A549 (cell line): ENCODE results near the gene SPARC. TPM values are rescaled to one million over a fixed set of nuclear protein-coding genes. Genes with fewer than 3 reads are reported as not detected.
A peak's percentile ranks its signal among the peaks of the same experiment; 100 is the strongest.
"Not testable (repeated sequence)": the region's sequence is repeated elsewhere in the genome, so short reads cannot be mapped to it uniquely, and the experiment has no call there.

Experiments
- ATAC-seq, 2 experiments: fragments of 200-7000 bp in 1 of 2; fragments of >200 bp in 1 of 2; cut with Nextera tagmentation in 1 of 2; cut with Tn5 transposase in 1 of 2; 3 replicates each; pipeline versions ENCODE4 v1.8.0 to v1.9.1; 2018 to 2020; ENCODE audit warnings: mild to moderate bottlenecking in 1 of 2, moderate library complexity in 1 of 2
- CTCF ChIA-PET: fragments of 300-600 bp; sonication (Branson Sonifier 250); formaldehyde crosslinking; extraction: SDS; loops from one replicate; lab custom pipeline; 2021; ENCODE audit warnings: antibody characterized with exemption, inconsistent platforms; lab: Yijun Ruan, JAX
- POLR2A ChIA-PET: fragments of 350-600 bp; formaldehyde crosslinking; extraction: SDS; loops from one replicate; lab custom pipeline; 2021; ENCODE audit warnings: antibody characterized with exemption, inconsistent platforms; lab: Yijun Ruan, JAX
- DNase-seq, 2 experiments: peaks; one replicate each; pipeline versions ENCODE4 v3.0.0 to v3.0.0-alpha.2; 2011 to 2016; ENCODE audit warnings: low read depth in 1 of 2, low spot score in 1 of 2
- FAIRE-seq: peaks from 2 replicates; lab custom pipeline; 2011; peaks lifted over from hg19 to GRCh38; lab: Jason Lieb, UNC
- H3K27ac ChIP-seq, 2 experiments: fragments of >200 bp; sonication (Bioruptor Twin); formaldehyde crosslinking; 3 replicates each; pipeline ENCODE4 v1.5.1; 2016 to 2017
- H3K4me1 ChIP-seq: fragments of >200 bp; sonication (Bioruptor Twin); formaldehyde crosslinking; 3 replicates; pipeline ENCODE4 v1.6.1; 2016
- H3K4me2 ChIP-seq: fragments of >200 bp; sonication (Bioruptor Twin); formaldehyde crosslinking; 3 replicates; pipeline ENCODE4 v1.6.1; 2016
- H3K4me3 ChIP-seq: fragments of >200 bp; sonication (Bioruptor Twin); formaldehyde crosslinking; 3 replicates; pipeline ENCODE4 v1.5.1; 2016
- H3K9me3 ChIP-seq: fragments of >200 bp; sonication (Bioruptor Twin); formaldehyde crosslinking; 3 replicates; pipeline ENCODE4 v1.6.1; 2016
- CEBPB ChIP-seq, 2 experiments: fragments of >200 bp in 1 of 2; sonication (Bioruptor Twin) in 1 of 2; formaldehyde crosslinking in 1 of 2; IDR thresholded peaks; 2 replicates each; pipeline ENCODE4 v1.6.1; 2012 to 2016
- E2F6 ChIP-seq: IDR thresholded peaks from 2 replicates; pipeline ENCODE4 v1.6.1; 2012; ENCODE audit warnings: low read depth, borderline replicate concordance
- EHMT2 ChIP-seq: fragments of 200-600 bp; sonication (generic); IDR thresholded peaks from 2 replicates; pipeline ENCODE4 v1.6.1; 2016; ENCODE audit warnings: antibody characterized with exemption, low read depth, mild to moderate bottlenecking, moderate library complexity
- HES2 ChIP-seq: fragments of >200 bp; sonication (Bioruptor Twin); formaldehyde crosslinking; IDR thresholded peaks from 2 replicates; pipeline ENCODE4 v1.6.1; 2016
- HOXB5 ChIP-seq: fragments of 250-450 bp; sonication (Bioruptor Pico); IDR thresholded peaks from 2 replicates; pipeline ENCODE4 v1.5.0; 2020; ENCODE audit warnings: mild to moderate bottlenecking, moderate library complexity
- KDM1A ChIP-seq: fragments of 200-600 bp; sonication (generic); IDR thresholded peaks from 2 replicates; pipeline ENCODE4 v1.6.1; 2016; ENCODE audit warnings: low read depth, mild to moderate bottlenecking
- MAFK ChIP-seq: fragments of 450-650 bp; IDR thresholded peaks from 2 replicates; pipeline ENCODE4 v1.6.1; 2014; ENCODE audit not compliant: partially characterized antibody
- MAX ChIP-seq: IDR thresholded peaks from 2 replicates; pipeline ENCODE4 v1.6.1; 2012
- NPAS2 ChIP-seq: fragments of 250-450 bp; sonication (Bioruptor Pico); IDR thresholded peaks from 2 replicates; pipeline ENCODE4 v1.8.0; 2022; ENCODE audit warnings: mild to moderate bottlenecking, moderate library complexity, borderline replicate concordance
- POLR2AphosphoS2 ChIP-seq: conservative IDR thresholded peaks from 2 replicates; pipeline ENCODE4 v1.6.1; 2012; ENCODE audit warnings: low read length, improper control_type of control experiment, inconsistent platforms
- RAD21 ChIP-seq, 2 experiments: fragments of >200 bp in 1 of 2; sonication (Bioruptor Twin) in 1 of 2; formaldehyde crosslinking in 1 of 2; IDR thresholded peaks in 1 of 2; conservative IDR thresholded peaks in 1 of 2; 2 replicates in 1 of 2; 3 replicates in 1 of 2; pipeline ENCODE4 v1.6.1; 2012 to 2018; ENCODE audit warnings: inconsistent platforms in 1 of 2
- RNF2 ChIP-seq: fragments of 200-600 bp; sonication (generic); IDR thresholded peaks from 2 replicates; pipeline ENCODE4 v1.6.1; 2016; ENCODE audit warnings: low read depth, mild to moderate bottlenecking, antibody characterized with exemption, moderate library complexity, borderline replicate concordance
- SMC3 ChIP-seq: fragments of >200 bp; sonication (Bioruptor Twin); formaldehyde crosslinking; IDR thresholded peaks from 3 replicates; pipeline ENCODE4 v1.6.1; 2018; ENCODE audit warnings: inconsistent platforms
- TFCP2L1 ChIP-seq: fragments of 250-450 bp; sonication (Bioruptor Pico); IDR thresholded peaks from 2 replicates; pipeline ENCODE4 v1.5.0; 2021; ENCODE audit warnings: mild to moderate bottlenecking
- USF2 ChIP-seq: fragments of 450-650 bp; IDR thresholded peaks from 2 replicates; pipeline ENCODE4 v1.6.1; 2014; ENCODE audit warnings: antibody characterized with exemption
- ZSCAN20 ChIP-seq: fragments of 250-450 bp; sonication (Bioruptor Pico); IDR thresholded peaks from 2 replicates; pipeline ENCODE4 v1.8.0; 2022; ENCODE audit warnings: mild to moderate bottlenecking, moderate library complexity
- WGBS: methylation state at CpG from one replicate; pipeline ENCODE4 v1.1.6; 2017; ENCODE audit errors: missing lambda C conversion rate; 5-methylcytosine and 5-hydroxymethylcytosine counted together
- polyA plus RNA-seq, 4 experiments: library from polyadenylated mRNA; depleted of rRNA in 3 of 4; stranded (reverse); fragments of >200 nt; fragmentation: RNase III in 1 of 4; extraction: RNeasy Plus Mini Kit Qiagen cat#74134 plus additional on column Dnase treatment in 1 of 4; gene quantifications; 2 replicates in 3 of 4; 3 replicates in 1 of 4; pipeline ENCODE4 v1.2.3, GENCODE V29; 2011 to 2017

SPARC gene
- polyA plus RNA-seq, 2 of the 4 experiments (the other 2 are of a cell fraction), result 33.8 to 45.7 TPM

- ChIA-PET CTCF (interaction anchor here (0.7 to 5.3 kb wide), 9 partner anchors 10 to 97 kb away, joined by 3 to 26 read pairs (median 3); no protein-coding TSS in a partner anchor), POLR2A (no interaction called here)
Measured at GRCh38 chr5:151682240-151682639, 4.5 kb downstream of the SPARC start.

GRCh38 chr5:151680944-151681427, 5.7 kb downstream of the SPARC start:
- peaks cover 40% of the 10 kb centered on the region for H3K4me1 ChIP-seq
- ChIA-PET CTCF (interaction anchor here (0.7 to 5.3 kb wide), 5 partner anchors 15 to 61 kb away, joined by 4 to 26 read pairs (median 9); no protein-coding TSS in a partner anchor), POLR2A (no interaction called here)
- ATAC-seq (no peak), FAIRE-seq (no peak), DNase-seq (no peak)
- TF ChIP-seq NPAS2 (CRISPR knock-in tag), result no peak
- no peak for TF ChIP-seq TFCP2L1 (CRISPR knock-in tag)
- TF ChIP-seq RNF2, result no peak
- TF ChIP-seq USF2, result no peak
- TF ChIP-seq MAX, result no peak
- no peak for TF ChIP-seq KDM1A
- TF ChIP-seq ZSCAN20 (CRISPR knock-in tag), result no peak
- no peak for TF ChIP-seq SMC3
- no peak for TF ChIP-seq E2F6
- no peak for TF ChIP-seq CEBPB (IDR thresholded peaks at IDR 0.05)
- no peak for TF ChIP-seq EHMT2
- no peak for TF ChIP-seq POLR2AphosphoS2
- no peak for TF ChIP-seq MAFK
- no peak for TF ChIP-seq HOXB5 (CRISPR knock-in tag)
- H3K27ac ChIP-seq, result peak overlapping the region in 1 of 2 experiments; percentile 49; a peak in 2 of 6 replicates
- no peak overlapping the region for H3K4me3 ChIP-seq
- 74% methylated on average over 5 of the region's 5 CpGs for WGBS
- H3K9me3 ChIP-seq, result no peaks in the 10 kb centered on the region
- H3K4me2 ChIP-seq, result no peak overlapping the region

More at GRCh38 chr5:151682240-151682639, 4.5 kb downstream of the SPARC start:
- H3K27ac ChIP-seq, result peak overlapping the region in 1 of 2 experiments; percentile 86; a peak in 2 of 6 replicates
- H3K9me3 ChIP-seq, result no peaks in the 10 kb centered on the region
- DNase-seq (no peak), FAIRE-seq (no peak), ATAC-seq (no peak)
- 70% methylated on average over 6 of the region's 6 CpGs for WGBS
- H3K4me2 ChIP-seq, result no peak overlapping the region
- H3K4me3 ChIP-seq, result no peak overlapping the region
- H3K4me1 ChIP-seq, result peaks cover 39% of the 10 kb centered on the region
- TF ChIP-seq EHMT2 (no peak), RAD21 (conservative IDR thresholded peaks at IDR 0.05 in 1 of 2, IDR thresholded peaks at IDR 0.05 in 1 of 2) (no peak), HES2 (no peak)

- POLR2A ChIA-PET, ATAC-seq, H3K27ac ChIP-seq, H3K4me3 ChIP-seq, H3K9me3 ChIP-seq, DNase-seq, H3K4me2 ChIP-seq, FAIRE-seq: not testable (repeated sequence)
- peaks cover 32% of the 10 kb centered on the region for H3K4me1 ChIP-seq
- CTCF ChIA-PET, result interaction anchor here (5.3 kb wide), 1 partner anchor 22 kb away, joined by 26 read pairs; no protein-coding TSS in a partner anchor
- WGBS, result 77% methylated on average over 7 of the region's 7 CpGs
Measured at GRCh38 chr5:151680156-151680505, 6.6 kb downstream of the SPARC start.
